GM19099 (cell line): Measurements from ENCODE around the gene MARVELD1.
A peak's percentile ranks its signal among the peaks of the same experiment; 100 is the strongest.

Source experiments
- POLR2A ChIP-seq: IDR thresholded peaks from 3 replicates; pipeline ENCODE4 v1.6.1; 2011; ENCODE audit warnings: low read depth; ENCODE audit not compliant: insufficient read length; ENCODE audit errors: extremely low read depth

MARVELD1 gene

GRCh38 chr10:97686301-97686961 is 27.1 kb upstream of the MARVELD1 start:
- TF ChIP-seq POLR2A: no peak

GRCh38 chr10:97686962-97687784 is 26.4 kb upstream of the MARVELD1 start, which contains the start of gene AVPI1:
TSS of gene AVPI1 (minus strand) at chr10:97687241. CDS start at chr10:97679905, 7,336 bp downstream.
- peak; percentile 52 for TF ChIP-seq POLR2A

GRCh38 chr10:97687785-97688781 is 25.4 kb upstream of the MARVELD1 start:
- TF ChIP-seq POLR2A: no peak

- TF ChIP-seq POLR2A: no peak
Observed at GRCh38 chr10:97689559-97690020, 23.9 kb upstream of the MARVELD1 start.

GRCh38 chr10:97690133-97690532 is 23.4 kb upstream of the MARVELD1 start:
- TF ChIP-seq POLR2A: no peak

GRCh38 chr10:97701438-97702069 is 12.0 kb upstream of the MARVELD1 start:
- no peak for TF ChIP-seq POLR2A

GRCh38 chr10:97703398-97704067 is 10.0 kb upstream of the MARVELD1 start:
- TF ChIP-seq POLR2A: no peak

- no peak for TF ChIP-seq POLR2A
Observed at GRCh38 chr10:97704341-97704740, 9.2 kb upstream of the MARVELD1 start.

- no peak for TF ChIP-seq POLR2A
Observed at GRCh38 chr10:97705006-97705670, 8.4 kb upstream of the MARVELD1 start.

- TF ChIP-seq POLR2A: no peak
Observed at GRCh38 chr10:97707134-97707861, 6.2 kb upstream of the MARVELD1 start.

- no peak for TF ChIP-seq POLR2A
Observed at GRCh38 chr10:97708167-97708566, 5.4 kb upstream of the MARVELD1 start.

- TF ChIP-seq POLR2A: no peak
Observed at GRCh38 chr10:97708976-97709946, 4.3 kb upstream of the MARVELD1 start.
